ENCODE results near the gene ABHD17C. TPM values are rescaled to one million over a fixed set of nuclear protein-coding genes. Genes with fewer than 3 reads are reported as not detected.

ABHD17C gene
- total RNA-seq, 1 experiment from 2014 or later = 11.9 TPM

- ChIA-PET CTCF (interaction anchor here (0.6 to 1.4 kb wide), 3 partner anchors 135 to 254 kb away, joined by 3 read pairs; no protein-coding TSS in a partner anchor), POLR2A (no interaction called here)
- BruUV-seq (replicated peaks) = no TSS peak
- H3K9me3 Mint-ChIP-seq (ENCODE audit: unreplicated experiment) = no peaks in the 10 kb centered on the region
- no peak overlapping the region for H3K27ac Mint-ChIP-seq (ENCODE audit: low read depth, unreplicated experiment)
- no peaks in the 10 kb centered on the region for H3K27me3 Mint-ChIP-seq (ENCODE audit: insufficient read depth, unreplicated experiment)
- H3K4me3 Mint-ChIP-seq (ENCODE audit: unreplicated experiment) = no peak overlapping the region
- peaks cover 23% of the 10 kb centered on the region for H3K4me1 Mint-ChIP-seq (ENCODE audit: insufficient read depth, unreplicated experiment)
- DNase-seq (ENCODE audit: unreplicated experiment) = no peak
- no peaks in the 10 kb centered on the region for H3K36me3 Mint-ChIP-seq (ENCODE audit: insufficient read depth, unreplicated experiment)
- intact Hi-C loops (cut with micrococcal nuclease) = no loop called here
- TF ChIP-seq, protein P1, sequence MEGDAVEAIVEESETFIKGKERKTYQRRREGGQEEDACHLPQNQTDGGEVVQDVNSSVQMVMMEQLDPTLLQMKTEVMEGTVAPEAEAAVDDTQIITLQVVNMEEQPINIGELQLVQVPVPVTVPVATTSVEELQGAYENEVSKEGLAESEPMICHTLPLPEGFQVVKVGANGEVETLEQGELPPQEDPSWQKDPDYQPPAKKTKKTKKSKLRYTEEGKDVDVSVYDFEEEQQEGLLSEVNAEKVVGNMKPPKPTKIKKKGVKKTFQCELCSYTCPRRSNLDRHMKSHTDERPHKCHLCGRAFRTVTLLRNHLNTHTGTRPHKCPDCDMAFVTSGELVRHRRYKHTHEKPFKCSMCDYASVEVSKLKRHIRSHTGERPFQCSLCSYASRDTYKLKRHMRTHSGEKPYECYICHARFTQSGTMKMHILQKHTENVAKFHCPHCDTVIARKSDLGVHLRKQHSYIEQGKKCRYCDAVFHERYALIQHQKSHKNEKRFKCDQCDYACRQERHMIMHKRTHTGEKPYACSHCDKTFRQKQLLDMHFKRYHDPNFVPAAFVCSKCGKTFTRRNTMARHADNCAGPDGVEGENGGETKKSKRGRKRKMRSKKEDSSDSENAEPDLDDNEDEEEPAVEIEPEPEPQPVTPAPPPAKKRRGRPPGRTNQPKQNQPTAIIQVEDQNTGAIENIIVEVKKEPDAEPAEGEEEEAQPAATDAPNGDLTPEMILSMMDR (IDR thresholded peaks at IDR 0.05; ENCODE audit: unreplicated experiment) = no peak
These were observed 8.0 kb downstream of the ABHD17C start for GRCh38 chr15:80703081-80703480.

- POLR2A ChIA-PET = interaction anchor here (0.7 to 9.2 kb wide), 2 partner anchors 8 to 39 kb away, joined by 3 to 74 read pairs; partner anchors contain the start of gene ABHD17C
- TF ChIP-seq, protein P1 (IDR thresholded peaks at IDR 0.05; ENCODE audit: unreplicated experiment) = no peak
- intact Hi-C loops (cut with micrococcal nuclease) = no loop called here
- Mint-ChIP-seq H3K27me3 (ENCODE audit: insufficient read depth, unreplicated experiment) (no peaks in the 10 kb centered on the region), H3K36me3 (ENCODE audit: insufficient read depth, unreplicated experiment) (no peaks in the 10 kb centered on the region), H3K9me3 (ENCODE audit: unreplicated experiment) (no peaks in the 10 kb centered on the region), H3K4me3 (ENCODE audit: unreplicated experiment) (no peak overlapping the region), H3K4me1 (ENCODE audit: insufficient read depth, unreplicated experiment) (peaks cover 17% of the 10 kb centered on the region), H3K27ac (ENCODE audit: low read depth, unreplicated experiment) (no peak overlapping the region)
- no TSS peak for BruUV-seq (replicated peaks)
- CTCF ChIA-PET = interaction anchor here (0.6 to 5.9 kb wide), 4 partner anchors 8 to 711 kb away, joined by 3 to 38 read pairs (median 3); partner anchors contain the start of gene ABHD17C
- DNase-seq (ENCODE audit: unreplicated experiment) = no peak
These were observed 8.9 kb downstream of the ABHD17C start for GRCh38 chr15:80703965-80704364.

- TF ChIP-seq, protein P1 (IDR thresholded peaks at IDR 0.05; ENCODE audit: unreplicated experiment) = no peak
- no peak overlapping the region for H3K4me3 Mint-ChIP-seq (ENCODE audit: unreplicated experiment)
- H3K4me1 Mint-ChIP-seq (ENCODE audit: insufficient read depth, unreplicated experiment) = peaks cover 18% of the 10 kb centered on the region
- no peak overlapping the region for H3K27ac Mint-ChIP-seq (ENCODE audit: low read depth, unreplicated experiment)
- ChIA-PET CTCF (interaction anchor here (1.4 to 5.9 kb wide), 2 partner anchors 11 to 138 kb away, joined by 8 to 38 read pairs; partner anchors contain the start of gene ABHD17C), POLR2A (interaction anchor here (0.7 to 9.2 kb wide), 5 partner anchors 10 to 174 kb away, joined by 3 to 74 read pairs (median 3); partner anchors contain the start of gene ABHD17C)
- no peaks in the 10 kb centered on the region for H3K36me3 Mint-ChIP-seq (ENCODE audit: insufficient read depth, unreplicated experiment)
- intact Hi-C loops (cut with micrococcal nuclease) = no loop called here
- no peak for DNase-seq (ENCODE audit: unreplicated experiment)
- no peaks in the 10 kb centered on the region for H3K27me3 Mint-ChIP-seq (ENCODE audit: insufficient read depth, unreplicated experiment)
- BruUV-seq (replicated peaks) = no TSS peak
- H3K9me3 Mint-ChIP-seq (ENCODE audit: unreplicated experiment) = no peaks in the 10 kb centered on the region
These were observed 11.1 kb downstream of the ABHD17C start for GRCh38 chr15:80706161-80706560.

DNA sequence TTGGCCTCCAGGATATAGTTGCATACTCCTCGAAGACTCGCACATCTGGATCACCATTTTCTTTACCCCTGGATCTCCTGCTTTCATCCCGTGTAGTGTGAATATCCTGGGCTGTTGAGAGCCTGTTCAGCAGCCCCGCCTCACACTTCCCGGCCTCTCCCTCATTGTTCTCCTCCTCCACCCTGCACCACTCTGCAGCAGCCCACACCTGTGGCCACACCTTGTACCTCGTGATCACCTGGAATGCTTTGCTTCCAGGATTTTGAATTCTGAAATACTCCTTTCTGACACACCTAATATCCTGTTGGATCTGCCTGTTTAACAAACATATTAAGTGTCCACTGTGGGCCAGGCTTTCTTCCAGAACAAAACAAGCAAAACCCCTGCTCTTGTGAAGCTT lies 14.4 kb downstream of the ABHD17C start:
- POLR2A ChIA-PET = interaction anchor here (1.2 to 9.2 kb wide), 5 partner anchors 10 to 129 kb away, joined by 4 to 74 read pairs (median 4); partner anchors contain the start of gene ABHD17C
- TF ChIP-seq, protein P1 (IDR thresholded peaks at IDR 0.05; ENCODE audit: unreplicated experiment) = no peak
- peak overlapping the region; percentile 86 for H3K27ac Mint-ChIP-seq (ENCODE audit: low read depth, unreplicated experiment)

More for the DNA sequence above, 14.4 kb downstream of the ABHD17C start:
- no peaks in the 10 kb centered on the region for H3K36me3 Mint-ChIP-seq (ENCODE audit: insufficient read depth, unreplicated experiment)
- no TSS peak for BruUV-seq (replicated peaks)
- intact Hi-C loops (cut with micrococcal nuclease) = no loop called here
- peaks cover 20% of the 10 kb centered on the region for H3K4me1 Mint-ChIP-seq (ENCODE audit: insufficient read depth, unreplicated experiment)
- H3K27me3 Mint-ChIP-seq (ENCODE audit: insufficient read depth, unreplicated experiment) = no peaks in the 10 kb centered on the region
- H3K4me3 Mint-ChIP-seq (ENCODE audit: unreplicated experiment) = peak overlapping the region; percentile 64
- CTCF ChIA-PET = interaction anchor here (0.6 to 5.9 kb wide), 7 partner anchors 14 to 142 kb away, joined by 3 to 38 read pairs (median 4); partner anchors contain the start of gene ABHD17C
- peak; percentile 75 for DNase-seq (ENCODE audit: unreplicated experiment)
- no peaks in the 10 kb centered on the region for H3K9me3 Mint-ChIP-seq (ENCODE audit: unreplicated experiment)

Measured in MCF 10A (cell line).